ACC112 (cell line): ENCODE measurements around the gene BRD4.

Experiments used
- H2AFZ ChIP-seq: fragments of 200-600 bp; sonication (generic); one replicate; pipeline ENCODE4 v1.6.0; 2017; ENCODE audit warnings: antibody characterized with exemption, low read length; ENCODE audit not compliant: unreplicated experiment
- H3K27ac ChIP-seq: fragments of 200-600 bp; sonication (generic); 2 replicates; pipeline ENCODE4 v1.5.1; 2014; ENCODE audit warnings: low read depth, mild to moderate bottlenecking, antibody characterized with exemption, low read length, moderate library complexity
- H3K27me3 ChIP-seq: fragments of 200-600 bp; sonication (generic); 2 replicates; pipeline ENCODE4 v1.6.1; 2014; ENCODE audit warnings: mild to moderate bottlenecking, antibody characterized with exemption, low read length, moderate library complexity, mixed read lengths; ENCODE audit not compliant: insufficient read depth
- H3K36me3 ChIP-seq: fragments of 200-600 bp; sonication (generic); 2 replicates; pipeline ENCODE4 v1.6.1; 2016; ENCODE audit warnings: mild to moderate bottlenecking, antibody characterized with exemption, low read length, moderate library complexity, mixed read lengths; ENCODE audit not compliant: insufficient read depth
- H3K4me1 ChIP-seq: fragments of 200-600 bp; sonication (generic); one replicate; pipeline ENCODE4 v1.6.1; 2016; ENCODE audit warnings: low read length, mixed read lengths; ENCODE audit not compliant: insufficient read depth, unreplicated experiment, control insufficient read depth
- H3K4me3 ChIP-seq: fragments of 200-600 bp; sonication (generic); 2 replicates; pipeline ENCODE4 v1.5.1; 2014; ENCODE audit warnings: mild to moderate bottlenecking, low read depth, low read length
- H3K79me2 ChIP-seq: fragments of 200-600 bp; sonication (generic); one replicate; pipeline ENCODE4 v1.6.0; 2016; ENCODE audit warnings: low read length; ENCODE audit not compliant: control insufficient read depth, unreplicated experiment, insufficient read depth

The BRD4 gene

DNA sequence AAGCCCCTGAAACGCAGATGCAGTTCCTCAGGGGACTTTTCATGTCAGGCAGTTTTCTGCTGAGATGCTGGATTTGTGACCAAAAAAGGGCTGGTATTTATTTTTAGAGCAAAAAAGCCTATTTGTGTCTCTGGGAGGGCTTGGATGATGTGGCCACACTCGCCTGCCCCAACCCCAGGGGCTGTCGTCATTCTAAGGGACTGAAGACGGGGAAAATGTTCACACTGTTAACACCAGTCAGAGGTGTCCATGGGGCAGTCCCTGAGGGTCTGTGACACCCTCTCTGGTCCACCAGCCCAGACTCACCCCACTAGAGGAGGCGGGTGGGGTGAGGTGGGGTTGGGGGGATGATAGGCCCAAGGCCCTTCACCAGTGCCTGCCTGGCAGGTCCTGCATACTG lies 84.2 kb downstream of the BRD4 start:
- H3K27me3 ChIP-seq, result no peaks in the 10 kb centered on the region
- H3K4me1 ChIP-seq, result peaks cover 56% of the 10 kb centered on the region
- H3K4me3 ChIP-seq, result no peak overlapping the region
- peak overlapping the region; percentile 100 for H3K27ac ChIP-seq
- peaks cover 9% of the 10 kb centered on the region; the same call in 1 of the 2 replicates for H3K36me3 ChIP-seq
- peaks cover 27% of the 10 kb centered on the region for H3K79me2 ChIP-seq
- H2AFZ ChIP-seq, result no peak overlapping the region

DNA sequence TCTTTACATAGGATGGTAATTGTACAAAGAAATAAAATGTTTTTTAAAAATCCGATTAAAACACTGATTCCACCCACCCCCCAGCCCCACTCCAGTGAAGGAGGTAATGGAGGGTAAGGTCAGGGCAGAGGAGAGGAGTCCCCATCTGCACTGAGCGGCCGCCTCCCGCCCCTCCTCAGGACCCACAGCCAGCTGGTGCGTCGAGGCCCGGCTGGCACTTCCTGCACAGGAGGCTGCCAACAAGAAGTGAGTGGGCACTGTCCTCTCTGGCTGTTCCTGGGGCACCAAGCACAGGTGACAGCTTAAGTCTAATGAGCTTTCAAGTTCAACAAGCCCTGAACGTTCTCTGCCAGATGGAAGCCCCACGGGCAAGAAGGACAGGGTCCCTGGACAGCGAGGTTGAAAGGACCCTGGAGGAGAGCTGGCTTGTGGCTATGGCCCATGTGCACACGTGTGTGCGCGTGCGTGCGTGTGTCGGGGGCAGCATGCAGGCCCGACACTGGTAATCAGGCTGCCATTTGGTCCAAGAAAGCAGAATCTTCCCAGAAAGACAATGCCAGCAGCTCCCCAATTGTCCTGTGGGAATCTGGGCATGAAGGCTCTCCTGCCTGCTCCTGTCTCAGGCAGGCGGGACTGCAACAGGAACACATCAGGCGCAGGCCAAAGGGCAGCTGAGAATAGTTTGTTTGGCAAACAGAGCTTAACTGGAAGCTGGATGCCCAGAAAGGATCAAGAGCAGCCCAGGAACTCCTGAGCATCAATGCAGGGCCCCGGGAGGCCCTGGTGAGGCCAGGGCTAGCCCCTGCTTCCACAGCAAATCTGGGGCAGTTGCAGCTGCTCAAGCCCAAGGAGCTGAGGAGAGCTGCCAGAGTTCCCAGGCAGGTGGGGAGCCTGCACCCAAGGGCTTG lies 85.0 kb downstream of the BRD4 start:
- no peak overlapping the region for H2AFZ ChIP-seq
- H3K4me3 ChIP-seq, result no peak overlapping the region
- peak overlapping the region; percentile 100 for H3K27ac ChIP-seq
- peaks cover 48% of the 10 kb centered on the region for H3K4me1 ChIP-seq
- peaks cover 27% of the 10 kb centered on the region for H3K79me2 ChIP-seq
- H3K27me3 ChIP-seq, result no peaks in the 10 kb centered on the region
- H3K36me3 ChIP-seq, result peaks cover 9% of the 10 kb centered on the region; the same call in 1 of the 2 replicates

- Histone ChIP-seq H3K4me1 (peaks cover 37% of the 10 kb centered on the region), H3K36me3 (peaks cover 9% of the 10 kb centered on the region; the same call in 1 of the 2 replicates), H3K27me3 (no peaks in the 10 kb centered on the region), H3K4me3 (no peak overlapping the region), H2AFZ (no peak overlapping the region), H3K27ac (no peak overlapping the region), H3K79me2 (peaks cover 24% of the 10 kb centered on the region)
Measured at GRCh38 chr19:15246198-15246481, 86.2 kb downstream of the BRD4 start.

DNA sequence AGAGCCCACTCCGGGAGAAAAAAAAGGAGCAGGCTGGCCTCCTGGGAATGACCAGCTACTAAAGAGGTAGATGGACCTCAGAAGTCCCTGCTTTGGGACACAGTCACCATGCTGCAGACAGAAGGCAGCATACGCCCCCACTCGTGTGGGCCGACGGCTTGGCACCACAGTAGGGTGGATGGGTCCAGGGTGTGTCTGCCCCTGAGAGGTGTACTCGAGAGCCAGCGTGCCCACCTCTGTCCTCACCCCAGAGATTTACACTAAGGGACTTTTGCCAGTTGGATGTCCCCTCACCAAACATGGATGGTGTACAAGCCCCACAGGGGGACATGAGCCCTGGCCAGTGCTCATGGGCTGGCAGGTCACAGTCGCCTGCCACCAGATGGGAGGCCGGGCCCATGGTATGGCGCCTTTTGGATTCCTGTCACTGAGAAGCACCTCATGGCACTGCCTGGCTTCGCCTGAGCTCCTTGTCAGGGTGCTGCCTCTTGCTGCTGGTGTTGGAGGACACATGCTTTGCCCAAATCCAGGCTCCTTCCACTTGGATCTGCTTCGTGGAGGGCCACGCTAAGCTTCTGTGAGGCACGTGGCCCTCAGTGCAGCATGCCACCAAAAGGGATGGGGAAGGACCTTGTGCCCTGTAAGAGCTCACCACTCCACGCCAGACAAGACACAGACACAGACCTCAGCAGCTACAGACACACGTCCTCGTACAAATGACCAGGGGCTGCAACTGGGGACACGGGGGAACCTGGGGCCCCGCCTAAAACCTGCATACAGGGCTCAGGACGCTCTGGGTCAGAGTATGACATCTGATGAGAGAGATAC lies 86.8 kb downstream of the BRD4 start:
- peaks cover 32% of the 10 kb centered on the region for H3K4me1 ChIP-seq
- H3K79me2 ChIP-seq, result peaks cover 24% of the 10 kb centered on the region
- peaks cover 9% of the 10 kb centered on the region; the same call in 1 of the 2 replicates for H3K36me3 ChIP-seq

DNA sequence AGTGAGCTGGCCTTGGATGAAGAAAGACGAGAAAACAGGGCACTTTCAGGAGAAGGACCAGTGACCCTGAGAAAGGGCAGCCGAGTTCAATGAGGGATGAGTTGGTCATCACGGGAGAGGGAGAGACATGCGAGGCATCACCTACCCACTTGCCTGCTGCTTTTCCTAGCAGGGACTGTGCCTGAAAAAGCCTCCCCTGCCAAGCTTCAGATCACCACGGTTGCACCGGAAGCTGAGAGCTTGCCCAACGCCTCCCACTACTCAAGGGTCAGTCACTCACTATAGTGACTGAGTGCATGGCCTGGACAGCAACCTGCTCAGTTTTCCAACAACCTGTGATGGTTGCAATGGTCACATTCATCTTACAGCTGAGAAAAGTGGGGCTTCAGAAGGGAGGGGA lies 87.5 kb downstream of the BRD4 start:
- no peak overlapping the region for H3K27ac ChIP-seq
- H3K27me3 ChIP-seq, result no peaks in the 10 kb centered on the region
- peaks cover 24% of the 10 kb centered on the region for H3K4me1 ChIP-seq
- no peak overlapping the region for H2AFZ ChIP-seq
- peaks cover 9% of the 10 kb centered on the region; the same call in 1 of the 2 replicates for H3K36me3 ChIP-seq
- no peak overlapping the region for H3K4me3 ChIP-seq
- H3K79me2 ChIP-seq, result peaks cover 24% of the 10 kb centered on the region

More for the DNA sequence above, 86.8 kb downstream of the BRD4 start:
- Histone ChIP-seq H3K4me3 (no peak overlapping the region), H3K27ac (no peak overlapping the region), H3K27me3 (no peaks in the 10 kb centered on the region), H2AFZ (no peak overlapping the region)

DNA sequence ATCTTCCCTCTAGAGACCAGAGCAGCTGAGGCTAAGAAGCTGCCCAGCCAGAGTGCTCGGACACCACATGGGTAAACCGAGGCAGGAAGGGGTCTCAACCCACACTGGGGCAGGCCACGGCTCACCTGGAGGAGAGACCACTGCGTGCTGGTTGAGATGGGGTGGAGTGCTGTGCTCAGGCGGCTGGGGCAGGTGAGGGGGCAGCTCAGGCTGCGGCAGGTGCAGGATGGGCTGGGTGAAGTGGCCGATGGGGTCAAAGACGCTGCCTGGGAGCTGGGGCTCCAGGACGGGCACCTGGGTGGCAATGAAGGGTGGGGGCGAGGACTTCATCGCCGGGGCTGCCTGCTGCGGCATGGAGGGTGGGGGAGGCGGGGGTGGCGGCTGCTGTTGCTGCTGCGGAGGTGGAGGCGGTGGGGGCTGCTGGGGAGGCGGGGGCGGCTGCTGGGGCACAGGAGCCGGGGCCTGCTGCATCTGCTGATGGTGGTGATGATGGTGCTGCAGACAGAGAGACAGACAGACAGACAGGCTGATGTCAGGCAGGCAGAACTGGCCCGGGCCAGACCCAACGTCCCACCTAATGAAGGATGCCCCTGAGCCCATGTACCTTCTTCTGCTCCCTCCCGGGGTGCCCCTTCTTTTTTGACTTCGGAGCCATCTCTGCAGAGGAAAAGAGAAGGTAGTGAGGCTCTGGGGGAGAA lies 88.1 kb downstream of the BRD4 start:
- Histone ChIP-seq H3K36me3 (peaks cover 9% of the 10 kb centered on the region; the same call in 1 of the 2 replicates), H2AFZ (no peak overlapping the region), H3K4me1 (peaks cover 19% of the 10 kb centered on the region), H3K4me3 (no peak overlapping the region), H3K79me2 (peaks cover 24% of the 10 kb centered on the region), H3K27ac (no peak overlapping the region), H3K27me3 (no peaks in the 10 kb centered on the region)

DNA sequence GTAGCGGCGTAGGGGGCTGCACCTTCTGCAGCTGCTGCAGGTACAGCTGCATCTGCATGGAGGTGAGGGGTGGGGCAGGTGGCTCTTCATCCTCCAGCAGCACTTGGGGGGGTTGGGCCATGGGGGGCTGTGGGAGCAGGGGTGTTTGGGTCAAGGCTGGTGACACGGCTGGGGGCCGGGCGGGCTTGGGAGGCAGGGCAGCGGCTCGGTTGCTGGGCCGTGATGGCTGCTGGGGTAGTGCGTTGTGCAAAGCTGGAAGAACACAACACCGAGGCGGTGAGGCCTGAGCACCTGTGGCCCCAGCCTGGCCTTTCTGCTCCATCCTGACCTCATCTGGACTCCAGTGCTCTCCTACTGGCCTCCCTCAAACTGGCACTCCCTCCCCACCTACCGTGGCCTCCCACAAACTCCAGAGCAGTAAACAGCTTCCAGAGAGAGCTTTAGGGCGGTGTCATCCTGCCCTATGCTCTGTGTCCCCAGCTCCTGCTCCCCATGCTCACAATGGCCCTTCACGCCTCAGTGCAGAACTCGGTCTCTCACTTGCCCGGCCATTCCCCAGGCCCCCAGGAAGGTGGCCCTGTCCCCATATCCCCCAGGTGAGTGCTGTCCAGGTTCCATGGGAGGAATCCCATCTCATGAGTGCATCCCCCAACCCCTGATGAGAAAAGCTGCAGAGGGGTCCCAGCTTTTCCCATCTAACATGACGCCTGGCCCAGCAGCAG lies 88.9 kb downstream of the BRD4 start:
- Histone ChIP-seq H3K4me3 (no peak overlapping the region), H3K36me3 (peaks cover 6% of the 10 kb centered on the region; the same call in 1 of the 2 replicates), H3K79me2 (peaks cover 21% of the 10 kb centered on the region), H3K27me3 (no peaks in the 10 kb centered on the region), H3K27ac (no peak overlapping the region), H3K4me1 (peaks cover 10% of the 10 kb centered on the region), H2AFZ (no peak overlapping the region)

DNA sequence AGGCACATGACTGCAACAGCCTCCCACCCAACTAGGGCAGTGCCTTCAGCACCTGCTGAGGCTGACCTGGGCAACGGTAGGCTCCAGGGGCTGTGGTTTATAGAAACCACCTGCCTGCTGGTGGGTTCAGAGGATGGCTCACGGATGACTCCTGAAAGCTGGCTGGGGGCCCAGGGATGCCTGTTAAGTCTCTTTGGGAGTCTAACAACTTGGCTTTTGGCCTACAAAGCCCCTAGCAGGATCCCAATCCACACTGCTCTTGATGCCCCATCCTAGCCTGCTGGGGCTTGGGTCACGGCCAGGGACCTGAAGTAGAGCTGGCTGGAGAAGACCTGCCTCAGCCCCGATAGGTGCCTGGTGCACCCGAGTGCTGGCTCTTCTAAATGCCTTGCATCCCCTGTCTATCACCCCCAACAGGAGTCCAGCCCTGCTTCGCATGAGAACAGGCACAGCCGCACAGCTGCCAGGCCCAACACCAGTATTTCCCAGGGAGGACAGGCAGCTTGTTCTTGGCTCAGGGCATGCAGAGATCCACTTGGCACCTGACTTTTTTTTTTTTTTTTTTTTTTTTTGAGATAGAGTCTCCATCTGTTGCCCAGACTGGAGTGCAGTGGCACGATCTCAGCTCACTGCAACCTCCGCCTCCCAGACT lies 91.0 kb downstream of the BRD4 start:
- Histone ChIP-seq H3K27ac (no peak overlapping the region), H3K27me3 (no peaks in the 10 kb centered on the region), H2AFZ (no peak overlapping the region), H3K79me2 (peaks cover 8% of the 10 kb centered on the region), H3K36me3 (peaks cover 4% of the 10 kb centered on the region; the same call in 1 of the 2 replicates), H3K4me3 (no peak overlapping the region), H3K4me1 (no peaks in the 10 kb centered on the region)

DNA sequence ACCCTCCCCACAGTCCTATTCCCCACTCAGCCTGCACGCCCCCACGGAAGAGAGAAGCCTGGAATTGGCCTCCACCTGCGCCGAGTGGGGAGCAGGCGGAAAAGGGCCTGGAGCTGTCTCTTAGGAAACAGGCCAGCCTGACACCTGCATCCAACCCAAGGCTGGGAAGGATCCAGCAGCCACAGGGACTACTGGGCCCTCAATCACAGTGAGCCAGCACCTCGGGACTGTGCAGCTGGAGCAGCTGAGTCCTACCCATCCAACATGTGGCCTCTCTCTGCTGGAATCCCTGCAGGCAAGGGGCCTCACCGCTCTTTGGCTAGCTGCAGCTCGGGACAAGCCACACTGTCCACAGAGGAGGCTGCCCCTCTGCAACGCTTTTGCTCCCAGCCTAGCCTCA lies 91.8 kb downstream of the BRD4 start:
- H2AFZ ChIP-seq, result no peak overlapping the region
- H3K36me3 ChIP-seq, result peaks cover 1% of the 10 kb centered on the region; the same call in 1 of the 2 replicates
- H3K4me3 ChIP-seq, result no peak overlapping the region
- H3K27ac ChIP-seq, result no peak overlapping the region
- no peaks in the 10 kb centered on the region for H3K4me1 ChIP-seq
- peaks cover 4% of the 10 kb centered on the region for H3K79me2 ChIP-seq
- no peaks in the 10 kb centered on the region for H3K27me3 ChIP-seq
